Neural progenitor cell (in vitro differentiated cells): ENCODE data around the gene H3-3A. TPM values are rescaled to one million over a fixed set of nuclear protein-coding genes. Genes with fewer than 3 reads are reported as not detected.

Experiments
- DNase-seq: peaks from one replicate; pipeline ENCODE4 v3.0.0-alpha.2; 2016; ENCODE audit warnings: low spot score
- H2AFZ ChIP-seq: fragments of 200-600 bp; sonication (generic); replicated peaks from 2 replicates; pipeline ENCODE4 v1.6.1; 2016; ENCODE audit warnings: antibody characterized with exemption
- H3F3A ChIP-seq: fragments of 200-600 bp; sonication (generic); 2 replicates; pipeline ENCODE4 v1.6.1; 2016; ENCODE audit warnings: antibody characterized with exemption, low read depth
- H3K27ac ChIP-seq: fragments of 200-600 bp; sonication (generic); 2 replicates; pipeline ENCODE4 v1.5.1; 2016; ENCODE audit warnings: mild to moderate bottlenecking
- H3K27me3 ChIP-seq: fragments of 200-600 bp; sonication (generic); 2 replicates; pipeline ENCODE4 v1.6.1; 2016; ENCODE audit warnings: mild to moderate bottlenecking, moderate library complexity
- H3K36me3 ChIP-seq: fragments of 200-600 bp; sonication (generic); 2 replicates; pipeline ENCODE4 v1.5.1; 2016
- H3K4me1 ChIP-seq: fragments of 200-600 bp; sonication (generic); 2 replicates; pipeline ENCODE4 v1.6.1; 2016; ENCODE audit warnings: mixed run types
- H3K4me2 ChIP-seq: fragments of 200-600 bp; sonication (generic); 2 replicates; pipeline ENCODE4 v1.6.1; 2016
- H3K4me3 ChIP-seq: fragments of 200-600 bp; sonication (generic); 2 replicates; pipeline ENCODE4 v1.5.1; 2016
- H3K79me2 ChIP-seq: fragments of 200-600 bp; sonication (generic); 2 replicates; pipeline ENCODE4 v1.6.1; 2016; ENCODE audit warnings: low read depth
- H3K9ac ChIP-seq: fragments of 200-600 bp; sonication (generic); 2 replicates; pipeline ENCODE4 v1.6.1; 2016
- H3K9me3 ChIP-seq: fragments of 200-600 bp; sonication (generic); 2 replicates; pipeline ENCODE4 v1.5.1; 2016; ENCODE audit warnings: low read depth
- H4K20me1 ChIP-seq: fragments of 200-600 bp; sonication (generic); 2 replicates; pipeline ENCODE4 v1.6.1; 2016; ENCODE audit warnings: low read depth
- H3K27ac Mint-ChIP-seq: 3 replicates; pipeline ENCODE4 v1.8.0; 2021; ENCODE audit warnings: mixed read lengths
- H3K27me3 Mint-ChIP-seq: 2 replicates; pipeline ENCODE4 v1.8.0; 2022; ENCODE audit warnings: low read depth, mild to moderate bottlenecking, inconsistent platforms, moderate library complexity, mixed read lengths; ENCODE audit not compliant: insufficient read depth
- H3K36me3 Mint-ChIP-seq: 3 replicates; pipeline ENCODE4 v1.8.0; 2021; ENCODE audit warnings: mixed read lengths
- H3K4me1 Mint-ChIP-seq: 3 replicates; pipeline ENCODE4 v1.8.0; 2021; ENCODE audit warnings: mixed read lengths
- H3K4me3 Mint-ChIP-seq: 3 replicates; pipeline ENCODE4 v1.8.0; 2021; ENCODE audit warnings: mild to moderate bottlenecking, moderate library complexity, mixed read lengths
- H3K9me3 Mint-ChIP-seq: 3 replicates; pipeline ENCODE4 v1.8.0; 2020; ENCODE audit warnings: mixed read lengths
- CTCF ChIP-seq: fragments of 200-600 bp; sonication (generic); IDR thresholded peaks from 2 replicates; pipeline ENCODE4 v1.5.1; 2017; ENCODE audit warnings: antibody characterized with exemption, mild to moderate bottlenecking
- EZH2 ChIP-seq: fragments of 200-600 bp; sonication (generic); IDR thresholded peaks from 2 replicates; pipeline ENCODE4 v1.6.1; 2017; ENCODE audit warnings: antibody characterized with exemption, mild to moderate bottlenecking, moderate library complexity
- EZH2phosphoT487 ChIP-seq: fragments of 200-600 bp; sonication (generic); IDR thresholded peaks from 2 replicates; pipeline ENCODE4 v1.6.1; 2017; ENCODE audit warnings: antibody characterized with exemption
- total RNA-seq: library from RNA; depleted of rRNA; stranded (reverse); fragments of >200 nt; gene quantifications from 2 replicates; pipeline ENCODE4 v1.2.3, GENCODE V29; 2015; ENCODE audit warnings: low replicate concordance

The H3-3A gene
- total RNA-seq, 1 donor from 2014 or later = 1,689 TPM

- no peak overlapping the region for H3K4me2 ChIP-seq
- H3K9me3 Mint-ChIP-seq = no peaks in the 10 kb centered on the region
- no peak overlapping the region for H3K27ac Mint-ChIP-seq
- H3K9ac ChIP-seq = no peak overlapping the region
- TF ChIP-seq EZH2 = no peak
- no peak for TF ChIP-seq CTCF
- TF ChIP-seq EZH2phosphoT487 = no peak
- H3K36me3 ChIP-seq = no peaks in the 10 kb centered on the region
- H3K27ac ChIP-seq = no peak overlapping the region
- no peak for DNase-seq
- no peaks in the 10 kb centered on the region for H3K79me2 ChIP-seq
- no peaks in the 10 kb centered on the region for H3F3A ChIP-seq
- H3K9me3 ChIP-seq = no peaks in the 10 kb centered on the region
- no peaks in the 10 kb centered on the region for H3K27me3 ChIP-seq
- no peak overlapping the region for H3K4me3 ChIP-seq
- no peaks in the 10 kb centered on the region for H3K36me3 Mint-ChIP-seq
- H3K4me1 Mint-ChIP-seq = no peaks in the 10 kb centered on the region
- peaks cover 11% of the 10 kb centered on the region for H3K27me3 Mint-ChIP-seq
- no peaks in the 10 kb centered on the region for H4K20me1 ChIP-seq
- no peaks in the 10 kb centered on the region for H3K4me1 ChIP-seq
- no peak overlapping the region for H2AFZ ChIP-seq
- no peak overlapping the region for H3K4me3 Mint-ChIP-seq
Measured at GRCh38 chr1:226038661-226039060, 23.9 kb upstream of the H3-3A start.

- Histone ChIP-seq H3K4me1 (peaks cover 5% of the 10 kb centered on the region), H3K4me2 (no peak overlapping the region), H3K27ac (no peak overlapping the region), H3K9ac (no peak overlapping the region), H3K9me3 (no peaks in the 10 kb centered on the region), H4K20me1 (no peaks in the 10 kb centered on the region), H3K79me2 (no peaks in the 10 kb centered on the region), H2AFZ (no peak overlapping the region), H3F3A (no peaks in the 10 kb centered on the region), H3K4me3 (no peak overlapping the region), H3K36me3 (no peaks in the 10 kb centered on the region), H3K27me3 (no peaks in the 10 kb centered on the region)
- no peak overlapping the region for H3K4me3 Mint-ChIP-seq
- no peaks in the 10 kb centered on the region for H3K36me3 Mint-ChIP-seq
- H3K4me1 Mint-ChIP-seq = peaks cover 7% of the 10 kb centered on the region
- peaks cover 9% of the 10 kb centered on the region for H3K27me3 Mint-ChIP-seq
- no peak for DNase-seq
- no peaks in the 10 kb centered on the region for H3K9me3 Mint-ChIP-seq
- no peak overlapping the region for H3K27ac Mint-ChIP-seq
- TF ChIP-seq EZH2phosphoT487 (no peak), CTCF (no peak), EZH2 (no peak)
Measured at GRCh38 chr1:226041419-226041818, 21.1 kb upstream of the H3-3A start.

DNA sequence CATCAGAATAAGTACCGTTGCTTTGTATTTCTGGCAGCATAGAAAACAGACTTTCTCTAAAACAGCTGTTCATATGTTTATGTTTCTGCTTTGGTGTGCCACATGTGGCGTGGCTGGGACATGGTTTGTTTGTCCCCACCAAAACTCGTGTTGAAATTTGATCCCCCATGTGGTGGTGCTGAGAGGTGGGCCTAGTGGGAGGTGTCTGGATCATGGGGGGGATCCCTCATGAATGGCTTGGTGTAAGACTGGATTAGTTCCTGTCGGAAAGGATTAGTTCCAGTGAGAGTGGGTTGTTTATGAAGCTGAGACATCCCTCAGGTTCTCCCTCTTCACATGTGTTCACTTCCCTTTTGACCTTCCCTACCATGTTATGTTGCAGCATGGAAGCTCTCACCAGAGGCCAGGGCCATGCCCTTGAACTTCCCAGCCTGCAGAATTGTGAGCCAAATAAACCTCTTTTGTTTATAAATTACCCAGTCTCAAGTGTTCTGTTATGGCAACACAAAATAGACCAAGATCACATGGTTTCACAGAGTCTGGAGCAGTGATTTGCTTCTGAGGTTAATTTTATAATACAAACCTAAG, 17.9 kb upstream of the H3-3A start:
- no peaks in the 10 kb centered on the region for H3K36me3 Mint-ChIP-seq
- H3K9me3 Mint-ChIP-seq = no peaks in the 10 kb centered on the region

More for the DNA sequence above, 17.9 kb upstream of the H3-3A start:
- Histone ChIP-seq H3K4me2 (no peak overlapping the region), H4K20me1 (no peaks in the 10 kb centered on the region), H3K27ac (no peak overlapping the region), H3F3A (no peaks in the 10 kb centered on the region), H3K79me2 (no peaks in the 10 kb centered on the region), H3K9me3 (no peaks in the 10 kb centered on the region), H3K4me3 (no peak overlapping the region), H3K36me3 (no peaks in the 10 kb centered on the region), H3K9ac (no peak overlapping the region), H2AFZ (no peak overlapping the region), H3K4me1 (peaks cover 5% of the 10 kb centered on the region), H3K27me3 (no peaks in the 10 kb centered on the region)
- no peak for TF ChIP-seq CTCF
- no peak for TF ChIP-seq EZH2
- no peak for TF ChIP-seq EZH2phosphoT487
- DNase-seq = peak; percentile 34
- peaks cover 9% of the 10 kb centered on the region for H3K27me3 Mint-ChIP-seq
- H3K27ac Mint-ChIP-seq = peak overlapping the region; percentile 19
- H3K4me1 Mint-ChIP-seq = peaks cover 7% of the 10 kb centered on the region
- H3K4me3 Mint-ChIP-seq = peak overlapping the region; percentile 56
